GM19455 (cell line): ENCODE results near the gene COPB2.
"Not testable (repeated sequence)": the region's sequence is repeated elsewhere in the genome, so short reads cannot be mapped to it uniquely, and the experiment has no call there.

Experiments used
- ATAC-seq: cut with Tn5 transposase; IDR thresholded peaks from one replicate; pipeline ENCODE4 v1.9.1; 2021; ENCODE audit not compliant: unreplicated experiment

Gene COPB2

GRCh38 chr3:139380575-139380974 lies 8.9 kb downstream of the COPB2 start:
- no peak for ATAC-seq

GRCh38 chr3:139378587-139379241 lies 10.7 kb downstream of the COPB2 start:
- no peak for ATAC-seq

GRCh38 chr3:139377378-139377777 lies 12.1 kb downstream of the COPB2 start:
- no peak for ATAC-seq

DNA sequence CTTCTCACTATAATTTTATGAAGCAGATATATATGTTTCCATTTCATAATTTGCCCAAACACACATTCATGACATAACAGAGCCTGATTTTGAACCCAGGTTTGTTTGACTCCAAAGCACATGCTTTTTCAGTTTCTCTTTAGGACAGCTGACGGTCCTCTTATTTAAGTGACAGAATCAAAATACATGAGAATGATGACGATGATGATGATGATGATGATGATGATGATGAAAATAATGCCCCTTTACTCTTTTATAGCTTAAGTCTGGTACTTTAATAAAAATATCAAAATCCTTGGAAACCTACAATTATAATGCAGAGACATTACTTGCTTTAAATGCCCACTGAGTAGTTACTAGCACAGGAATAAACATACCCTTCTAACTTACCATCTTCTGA lies 15.3 kb downstream of the COPB2 start:
- ATAC-seq = no peak

DNA sequence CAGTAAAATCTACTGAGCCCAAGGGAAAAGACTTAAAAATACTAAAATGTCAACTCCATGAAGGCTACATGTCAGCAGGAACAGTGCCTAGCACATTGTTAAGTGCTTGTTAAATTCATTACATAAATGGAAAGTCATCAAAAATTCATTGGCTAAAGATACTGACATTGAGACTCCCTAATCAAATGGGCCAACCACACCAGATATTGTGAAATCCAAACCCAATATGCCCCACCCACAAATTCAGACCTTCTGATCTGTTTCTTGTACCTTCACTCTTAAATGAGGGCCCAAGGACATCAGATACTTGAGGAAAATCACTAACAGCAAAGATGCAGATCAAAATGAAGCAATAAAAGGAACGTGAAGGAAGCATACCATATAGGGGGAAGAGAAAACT lies 24.9 kb downstream of the COPB2 start:
- no peak for ATAC-seq

DNA sequence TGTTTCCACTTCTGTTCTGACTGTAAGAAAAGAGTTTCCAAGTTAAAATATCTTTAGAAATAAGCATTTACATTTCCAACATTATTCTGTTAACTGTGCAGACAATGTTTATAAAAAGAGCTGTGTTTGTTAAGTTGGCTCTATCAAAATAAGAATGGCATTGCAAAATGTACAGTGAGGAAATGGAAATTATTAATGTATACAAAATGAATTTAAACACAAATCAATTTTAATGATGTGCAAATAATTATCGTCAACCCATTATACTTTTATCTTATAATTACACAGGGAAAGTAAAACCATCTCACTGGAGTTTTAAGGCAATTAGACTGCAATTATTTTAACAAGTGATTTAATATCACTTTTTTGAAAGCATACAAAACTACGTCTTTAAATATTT lies 28.2 kb downstream of the COPB2 start:
- no peak for ATAC-seq

GRCh38 chr3:139358841-139359562 lies 30.4 kb downstream of the COPB2 start:
- ATAC-seq = no peak

- ATAC-seq = no peak
Observed at GRCh38 chr3:139357899-139358298, 31.5 kb downstream of the COPB2 start.

GRCh38 chr3:139355891-139356290 lies 33.6 kb downstream of the COPB2 start:
- ATAC-seq = no peak

- no peak for ATAC-seq
Observed at GRCh38 chr3:139355476-139355875, 34.0 kb downstream of the COPB2 start.

GRCh38 chr3:139354661-139355060 lies 34.8 kb downstream of the COPB2 start:
- no peak for ATAC-seq

GRCh38 chr3:139353920-139354556 lies 35.4 kb downstream of the COPB2 start:
- no peak for ATAC-seq

GRCh38 chr3:139346771-139347170 lies 42.7 kb downstream of the COPB2 start:
- no peak for ATAC-seq

- ATAC-seq = peak; percentile 99
Observed at GRCh38 chr3:139343895-139344856, 45.3 kb downstream of the COPB2 start, which contains the start of gene MRPS22. Gene MRPS22, plus strand, starts transcription at chr3:139344020. Its CDS starts 7 bp downstream, at chr3:139344027.

DNA sequence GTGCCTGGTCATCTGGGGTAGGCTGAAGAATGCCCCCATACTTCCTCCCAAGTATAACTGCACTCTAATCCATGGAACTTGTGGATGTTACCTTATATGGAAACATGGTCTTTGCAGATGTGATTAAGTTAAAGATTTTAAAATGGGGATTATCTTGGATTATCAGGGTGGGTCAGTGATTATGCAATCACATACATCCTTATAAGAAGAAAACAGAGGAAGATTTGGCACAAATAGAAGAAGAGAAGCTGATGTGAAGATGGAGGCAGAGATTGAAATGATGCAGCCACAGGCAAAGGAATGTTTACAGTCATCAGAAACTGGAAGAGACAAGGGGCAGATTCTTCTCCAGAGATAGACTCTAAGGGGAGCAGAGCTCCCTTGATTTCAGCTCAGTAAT lies 47.4 kb downstream of the COPB2 start:
- ATAC-seq = no peak

DNA sequence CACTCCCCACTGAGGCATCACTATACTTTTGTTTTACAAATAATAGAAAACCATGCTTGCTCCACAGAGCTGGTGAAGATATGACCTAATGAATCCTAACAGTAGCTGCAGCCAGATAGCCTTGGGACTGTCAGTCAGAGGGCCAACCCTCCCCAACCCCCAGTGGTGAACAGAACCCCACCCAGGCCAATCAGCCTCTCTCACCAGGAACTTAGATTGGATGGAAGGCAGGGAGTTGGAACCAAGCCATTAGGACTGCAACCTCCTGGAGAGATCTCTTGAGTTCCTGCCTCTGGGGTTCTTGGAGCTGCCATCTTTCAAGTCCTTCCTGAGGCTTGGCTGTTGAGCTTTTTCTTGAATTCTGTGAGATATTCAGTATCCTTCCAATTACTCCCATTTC lies 48.7 kb downstream of the COPB2 start:
- no peak for ATAC-seq

- no peak for ATAC-seq
Observed at GRCh38 chr3:139339219-139339906, 50.1 kb downstream of the COPB2 start.

DNA sequence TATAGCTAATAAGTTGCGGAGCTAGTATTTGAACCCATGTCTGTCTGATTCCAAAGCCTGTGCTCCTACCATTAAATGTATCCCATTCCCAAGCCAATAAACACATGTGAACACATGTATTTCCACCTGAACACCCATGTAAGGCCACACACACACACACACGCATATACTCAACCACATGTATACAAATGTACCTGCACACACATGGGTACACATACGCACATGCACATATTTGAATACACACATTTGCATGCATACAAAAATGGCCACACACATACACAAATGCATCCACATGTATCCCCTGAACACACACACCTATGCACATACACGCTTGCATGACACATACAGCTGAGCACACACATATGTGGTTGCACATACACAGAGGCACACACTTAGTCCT lies 51.0 kb downstream of the COPB2 start:
- no peak for ATAC-seq

GRCh38 chr3:139334675-139335074 lies 54.8 kb downstream of the COPB2 start:
- ATAC-seq = not testable (repeated sequence)

DNA sequence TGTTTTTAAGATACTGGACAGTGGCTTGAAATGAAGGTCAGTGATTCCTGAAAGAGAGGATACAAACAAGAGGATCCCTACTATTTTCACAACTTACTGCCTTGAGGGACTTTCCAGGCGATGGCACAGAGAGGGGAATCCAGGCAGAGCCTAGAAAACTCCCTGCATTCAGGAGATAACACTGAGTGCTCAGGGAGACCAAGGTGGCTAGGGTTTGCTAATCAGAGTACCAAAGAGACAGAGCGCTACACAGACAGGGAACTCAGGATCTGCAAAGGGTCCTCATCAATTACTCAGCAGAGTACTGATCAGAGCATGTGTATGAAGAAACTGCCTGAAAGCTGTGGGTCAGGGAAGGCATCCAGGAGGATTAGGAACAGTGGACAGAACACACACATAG lies 57.4 kb downstream of the COPB2 start:
- ATAC-seq = no peak
